ENCODE results near the gene ZNRF3.
"Not testable (repeated sequence)": the region's sequence is repeated elsewhere in the genome, so short reads cannot be mapped to it uniquely, and the experiment has no call there.

The ZNRF3 gene

GRCh38 chr22:28882878-28883656 is at the start of gene ZNRF3:
Gene ZNRF3 (plus strand): TSS chr22:28883572. CDS start chr22:28883767, 195 bp downstream.
- peak; percentile 96 for DNase-seq

- DNase-seq = no peak
These were observed 47.7 kb upstream of the ZNRF3 start for GRCh38 chr22:28835630-28836189.

GRCh38 chr22:28837640-28838039 is 45.7 kb upstream of the ZNRF3 start:
- no peak for DNase-seq

- no peak for DNase-seq
These were observed 44.4 kb upstream of the ZNRF3 start for GRCh38 chr22:28838971-28839370.

- no peak for DNase-seq
These were observed 42.3 kb upstream of the ZNRF3 start for GRCh38 chr22:28841111-28841510.

- DNase-seq = no peak
These were observed 39.7 kb upstream of the ZNRF3 start for GRCh38 chr22:28843633-28844032.

- not testable (repeated sequence) for DNase-seq
These were observed 39.1 kb upstream of the ZNRF3 start for GRCh38 chr22:28844277-28844676.

- no peak for DNase-seq
These were observed 36.4 kb upstream of the ZNRF3 start for GRCh38 chr22:28846994-28847393.

- DNase-seq = peak; percentile 4 to 51
These were observed 27.8 kb upstream of the ZNRF3 start for GRCh38 chr22:28855355-28856094.

- no peak for DNase-seq
These were observed 27.3 kb upstream of the ZNRF3 start for GRCh38 chr22:28856095-28856455.

- no peak for DNase-seq
These were observed 26.1 kb upstream of the ZNRF3 start for GRCh38 chr22:28857288-28857687.

GRCh38 chr22:28864878-28865596 is 18.3 kb upstream of the ZNRF3 start:
- no peak for DNase-seq

- no peak for DNase-seq
These were observed 16.2 kb upstream of the ZNRF3 start for GRCh38 chr22:28867191-28867590.

GRCh38 chr22:28868389-28868788 is 15.0 kb upstream of the ZNRF3 start:
- DNase-seq = not testable (repeated sequence)

- DNase-seq = no peak
These were observed 13.6 kb upstream of the ZNRF3 start for GRCh38 chr22:28869736-28870135.

- no peak for DNase-seq
These were observed 10.0 kb upstream of the ZNRF3 start for GRCh38 chr22:28873183-28873963.

- DNase-seq = no peak
These were observed 9.3 kb upstream of the ZNRF3 start for GRCh38 chr22:28874061-28874460.

GRCh38 chr22:28874811-28875320 is 8.5 kb upstream of the ZNRF3 start:
- DNase-seq = no peak

- no peak for DNase-seq
These were observed 861 bp upstream of the ZNRF3 start for GRCh38 chr22:28882545-28882877.

GRCh38 chr22:28883657-28883916 is 215 bp downstream of the ZNRF3 start:
- no peak for DNase-seq

- DNase-seq = no peak
These were observed 760 bp downstream of the ZNRF3 start for GRCh38 chr22:28883917-28884746.

Data from hippocampal formation (tissue), 2 donors.